HG02885 (cell line): Measurements from ENCODE around the gene ORM1.
"Not testable (repeated sequence)": the region's sequence is repeated elsewhere in the genome, so short reads cannot be mapped to it uniquely, and the experiment has no call there.

ENCODE experiments used
- ATAC-seq: cut with Tn5 transposase; IDR thresholded peaks from one replicate; pipeline ENCODE4 v1.9.1; 2021; ENCODE audit warnings: mild to moderate bottlenecking; ENCODE audit not compliant: unreplicated experiment, poor library complexity

Gene ORM1

DNA sequence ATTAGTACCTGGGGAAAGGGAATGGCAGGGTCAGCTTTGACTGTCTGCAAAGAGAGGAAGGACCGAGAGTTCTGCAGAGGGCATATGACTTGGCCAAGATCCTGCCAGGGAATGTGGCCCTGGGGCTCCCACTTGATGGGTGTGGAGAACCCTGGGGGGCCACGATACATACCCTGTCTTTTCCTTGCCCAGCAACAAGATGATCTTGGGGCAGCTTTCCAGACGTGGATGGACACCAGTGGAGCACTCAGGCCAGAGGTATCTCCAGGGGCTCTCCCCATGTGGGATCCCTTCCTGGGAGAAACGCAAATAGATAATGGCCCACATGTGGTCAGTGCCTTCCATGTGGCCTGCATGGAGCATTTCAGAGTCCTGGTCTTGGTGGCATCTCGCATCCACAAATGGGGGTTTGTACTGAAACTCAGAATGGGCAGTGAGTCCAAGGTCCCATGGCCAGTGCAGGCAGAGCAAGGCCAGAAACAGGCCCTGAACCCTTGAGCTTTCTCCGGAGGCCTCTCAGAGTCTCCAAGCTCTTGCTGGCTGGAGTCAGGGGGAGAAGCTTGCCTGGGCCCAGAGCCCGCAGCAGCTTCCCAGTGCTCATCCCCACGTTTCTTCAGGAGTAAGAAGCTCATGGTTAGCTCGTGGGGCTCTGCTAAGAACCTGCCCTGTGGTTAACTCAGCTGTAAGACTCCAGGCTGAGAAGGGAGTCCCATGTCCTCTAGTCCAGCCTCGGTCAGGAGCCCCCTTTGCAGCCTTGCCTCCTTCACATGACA is 18.3 kb upstream of the ORM1 start:
- ATAC-seq = no peak

- no peak for ATAC-seq
Observed at GRCh38 chr9:114307899-114308267, 15.0 kb upstream of the ORM1 start.

DNA sequence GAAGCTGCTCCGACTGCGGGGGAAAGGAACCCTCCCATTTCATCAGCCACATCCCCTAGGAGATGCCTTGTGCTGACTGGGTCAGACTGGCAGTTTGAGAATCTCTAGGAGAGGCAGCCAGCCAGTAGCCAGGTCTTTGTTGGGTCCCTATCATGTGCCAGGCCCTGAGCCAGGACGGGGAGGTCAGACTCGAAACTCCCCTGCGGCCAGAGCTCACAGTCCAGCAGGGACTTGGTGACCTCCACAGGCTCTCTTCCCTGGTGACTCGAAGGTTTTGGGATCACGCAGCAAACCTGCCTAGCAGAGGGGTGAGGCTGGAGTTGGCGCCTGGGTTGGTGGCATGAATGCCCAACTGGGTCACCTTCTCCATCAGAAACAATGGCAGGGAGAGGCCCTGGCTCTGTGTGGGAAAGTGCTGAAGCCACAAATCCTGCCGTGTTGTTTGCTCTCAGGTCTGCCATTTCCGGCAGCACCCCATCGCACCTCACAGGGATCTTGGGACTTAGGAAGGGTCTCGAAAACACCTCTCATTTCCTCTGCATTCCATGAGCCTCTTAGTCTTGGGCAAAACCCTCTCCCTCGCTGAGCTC is 14.4 kb upstream of the ORM1 start:
- no peak for ATAC-seq

DNA sequence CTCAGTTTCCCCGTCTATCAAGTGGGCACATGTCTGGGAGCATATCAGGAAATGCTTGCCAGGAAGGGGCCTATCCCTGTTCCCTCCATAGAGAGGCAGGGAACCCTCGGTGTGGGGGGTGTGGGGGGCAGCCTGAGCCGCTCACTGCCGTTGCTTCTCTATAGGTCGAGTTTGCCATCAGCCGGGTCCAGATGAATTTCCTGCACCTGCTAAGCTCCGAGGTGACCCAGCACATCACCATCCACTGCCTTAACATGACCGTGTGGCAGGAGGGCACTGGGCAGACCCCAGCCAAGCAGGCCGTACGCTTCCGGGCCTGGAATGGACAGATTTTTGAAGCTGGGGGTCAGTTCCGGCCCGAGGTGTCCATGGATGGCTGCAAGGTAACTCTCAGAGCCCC is 13.8 kb upstream of the ORM1 start:
- ATAC-seq = no peak

DNA sequence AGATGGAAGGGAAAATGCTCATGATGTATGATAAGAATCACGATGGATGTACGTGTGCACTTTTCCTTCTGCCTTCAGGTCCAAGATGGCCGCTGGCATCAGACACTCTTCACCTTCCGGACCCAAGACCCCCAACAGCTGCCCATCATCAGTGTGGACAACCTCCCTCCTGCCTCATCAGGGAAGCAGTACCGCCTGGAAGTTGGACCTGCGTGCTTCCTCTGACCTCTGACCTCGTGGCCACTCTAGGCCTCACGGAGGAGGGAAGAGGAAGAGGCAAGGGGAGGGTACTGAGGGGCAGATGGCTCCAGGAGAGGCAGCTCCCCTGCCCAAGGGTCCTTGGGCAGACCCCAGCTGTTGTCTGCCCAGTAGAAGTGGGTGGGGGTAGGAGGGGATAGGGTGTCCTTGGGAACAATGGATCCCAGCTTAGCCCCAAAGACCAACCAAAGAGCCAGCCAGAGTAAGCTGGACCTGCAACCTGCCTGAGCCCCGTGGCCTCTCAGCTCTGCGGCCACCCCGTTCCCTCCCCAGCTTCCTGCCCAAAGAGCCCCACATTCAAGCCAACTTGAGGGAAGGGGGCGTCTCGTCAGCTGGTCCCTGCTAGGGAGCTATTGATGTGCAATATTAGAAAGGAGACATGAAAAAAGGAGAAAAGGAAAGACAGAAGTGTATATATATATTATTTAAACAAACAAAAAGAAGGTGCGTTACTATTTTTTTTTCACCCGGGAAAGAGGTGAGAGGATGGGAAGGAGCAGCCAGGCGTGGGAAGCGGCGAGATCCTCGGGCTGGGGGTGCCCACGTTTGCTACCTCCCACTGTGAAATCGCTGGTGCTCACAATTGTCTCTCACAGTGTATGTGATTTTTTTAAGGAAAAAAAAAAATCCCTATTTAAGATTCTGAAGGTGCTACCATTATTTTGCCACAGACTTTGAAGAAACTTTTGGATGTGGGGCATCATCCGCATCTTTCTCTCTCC is 12.1 kb upstream of the ORM1 start:
- no peak for ATAC-seq

DNA sequence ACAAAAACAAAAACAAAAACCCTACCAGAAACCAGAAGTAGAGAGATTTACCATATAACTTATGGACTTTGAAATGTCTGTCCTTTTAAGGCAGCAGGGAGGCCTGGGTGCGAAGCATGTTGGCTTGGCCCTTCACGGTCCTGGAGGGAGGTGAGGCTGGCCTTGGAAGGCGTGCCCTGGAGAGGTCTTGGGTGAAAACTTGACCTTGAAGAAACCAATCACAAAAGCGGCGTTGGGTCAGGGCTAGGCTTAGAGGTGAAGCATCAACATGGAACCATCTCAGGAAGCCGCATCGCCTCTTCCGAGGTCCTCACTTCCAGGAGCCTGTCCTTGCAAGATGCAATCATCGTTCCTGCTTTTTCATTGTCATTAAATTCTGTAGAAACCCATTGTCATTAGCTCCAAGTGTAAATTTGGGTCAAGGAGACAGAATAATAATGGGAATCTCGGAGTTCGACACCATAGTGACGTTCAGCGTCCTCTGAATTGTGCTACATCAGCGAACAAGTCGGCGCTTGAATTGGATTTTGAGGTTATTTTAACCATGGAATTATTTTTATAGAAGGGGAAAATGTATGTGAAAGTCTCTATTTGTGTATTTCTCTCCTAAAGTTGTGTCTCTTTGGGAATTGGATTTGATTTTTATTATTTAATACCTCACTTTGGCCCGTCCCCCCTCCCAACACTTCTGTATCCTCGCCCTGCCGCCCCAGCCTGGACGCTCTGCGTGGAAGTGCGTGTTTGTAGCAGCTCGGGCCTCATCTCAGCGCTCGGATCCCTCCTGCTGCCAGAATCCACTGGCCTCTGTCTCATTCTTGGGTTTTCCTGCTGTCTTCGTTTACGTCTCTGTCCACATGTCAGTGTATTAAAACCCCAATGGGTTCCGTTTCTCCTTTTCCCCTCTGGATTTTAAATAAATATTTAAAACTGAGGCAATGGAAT is 11.1 kb upstream of the ORM1 start:
- ATAC-seq = no peak

GRCh38 chr9:114312513-114312875 is 10.4 kb upstream of the ORM1 start:
- no peak for ATAC-seq

GRCh38 chr9:114313186-114313585 is 9.7 kb upstream of the ORM1 start:
- ATAC-seq = no peak

- ATAC-seq = no peak
Observed at GRCh38 chr9:114314256-114314867, 8.5 kb upstream of the ORM1 start.

- ATAC-seq = no peak
Observed at GRCh38 chr9:114314881-114315722, 7.8 kb upstream of the ORM1 start.

- ATAC-seq = no peak
Observed at GRCh38 chr9:114315723-114316363, 7.1 kb upstream of the ORM1 start.

- ATAC-seq = no peak
Observed at GRCh38 chr9:114316605-114317230, 6.2 kb upstream of the ORM1 start.

DNA sequence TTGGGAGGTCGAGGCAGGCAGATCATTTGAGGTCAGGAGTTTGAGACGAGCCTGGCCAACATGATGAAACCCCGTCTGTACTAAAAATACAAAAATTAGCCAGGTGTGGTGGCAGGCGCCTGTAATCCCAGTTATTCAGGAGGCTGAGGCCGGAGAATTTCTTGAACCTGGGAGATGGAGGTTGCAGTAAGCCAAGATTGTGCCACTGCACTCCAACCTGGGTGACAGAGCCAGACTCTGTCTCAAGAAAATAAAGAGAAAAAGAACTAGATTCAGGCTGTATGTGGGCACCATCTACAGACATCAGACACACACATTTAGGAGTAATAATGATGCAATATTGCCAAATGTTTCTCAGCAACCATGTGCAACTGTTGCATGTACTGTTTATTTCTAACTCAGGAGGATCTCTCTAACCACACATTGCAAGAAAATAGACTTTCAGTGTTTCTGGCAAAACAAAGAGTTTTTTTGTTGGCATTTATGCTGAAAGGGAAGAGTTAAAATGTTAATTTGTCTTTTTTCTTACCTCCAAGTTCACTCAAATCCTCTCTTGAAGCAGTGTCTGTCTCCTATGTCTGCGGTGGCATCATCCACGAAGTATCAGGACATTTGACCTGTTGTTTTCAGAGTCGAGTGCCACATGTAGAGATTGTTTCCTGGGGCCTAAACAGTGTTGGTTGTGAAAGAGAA is 5.1 kb upstream of the ORM1 start:
- ATAC-seq = no peak

DNA sequence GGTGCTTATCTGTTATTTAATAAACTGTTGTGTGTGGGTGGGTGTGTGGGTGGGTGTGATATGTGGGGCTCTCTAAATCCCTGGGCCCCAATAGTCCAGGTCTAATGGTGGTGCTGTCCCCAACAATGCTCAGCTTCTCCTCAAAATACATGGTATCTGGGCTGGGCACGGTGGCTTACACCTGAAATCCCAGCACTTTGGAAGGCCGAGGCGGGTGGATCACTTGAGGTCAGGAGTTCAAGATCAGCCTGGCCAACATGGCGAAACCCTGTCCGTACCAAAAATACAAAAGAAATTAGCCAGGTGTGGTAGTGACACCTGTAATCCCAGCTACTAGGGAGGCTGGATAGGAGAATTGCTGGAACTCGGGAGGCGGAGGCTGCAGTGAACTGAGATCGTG is 4.5 kb upstream of the ORM1 start:
- no peak for ATAC-seq

DNA sequence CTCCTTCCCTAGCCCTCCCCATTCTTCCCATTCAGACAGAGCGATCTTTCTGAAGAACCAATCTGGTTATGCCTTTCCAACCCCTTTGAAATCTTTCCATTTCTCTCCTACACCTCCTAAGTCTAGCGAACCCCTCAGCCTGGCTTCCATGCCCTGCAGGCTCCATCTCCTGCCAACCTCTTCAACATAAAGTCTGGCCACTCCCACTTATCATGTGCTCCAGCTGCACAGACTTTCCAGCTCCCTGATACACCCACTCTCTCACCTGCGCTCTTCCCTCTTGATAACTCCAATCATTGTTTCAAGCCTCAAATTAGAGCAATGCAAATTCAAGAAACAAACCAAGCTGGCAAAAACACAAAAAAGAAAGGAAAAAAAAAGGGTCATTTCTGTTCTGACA is 3.8 kb upstream of the ORM1 start:
- no peak for ATAC-seq

DNA sequence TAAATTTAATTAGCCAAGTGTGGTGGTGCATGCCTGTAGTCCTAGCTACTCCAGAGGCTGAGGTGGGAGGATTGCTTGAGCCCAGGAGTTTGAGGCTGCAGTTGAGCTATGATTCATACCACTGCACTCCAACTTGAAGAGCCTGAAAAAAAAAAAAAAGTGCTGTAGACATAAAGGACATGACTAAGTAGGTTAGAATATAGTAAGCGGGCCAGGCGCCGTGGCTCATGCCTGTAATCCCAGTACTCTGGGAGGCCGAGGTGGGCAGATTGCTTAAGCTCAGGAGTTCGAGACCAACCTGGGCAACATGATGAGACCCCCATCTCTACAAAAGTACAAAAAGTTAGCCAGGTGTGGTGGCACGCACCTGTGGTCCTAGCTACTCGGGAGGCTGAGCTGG is 2.2 kb upstream of the ORM1 start:
- ATAC-seq = not testable (repeated sequence)

DNA sequence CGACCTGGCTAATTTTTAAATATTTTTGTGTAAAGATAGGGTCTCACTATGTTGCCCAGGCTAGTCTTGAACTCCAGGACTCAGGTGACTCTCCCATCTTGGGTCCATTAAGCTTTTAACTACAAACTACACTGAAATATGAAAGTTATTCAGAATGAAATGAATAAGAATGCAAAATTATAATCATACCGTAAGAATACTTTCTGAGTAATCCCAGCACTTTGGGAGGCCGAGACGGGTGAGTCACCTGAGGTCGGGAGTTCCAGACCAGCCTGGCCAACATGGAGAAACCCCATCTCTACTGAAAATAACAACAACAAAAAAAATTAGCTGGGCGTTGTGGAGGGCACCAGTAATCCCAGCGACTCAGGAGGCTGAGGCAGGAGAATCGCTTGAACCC is 1.1 kb upstream of the ORM1 start:
- ATAC-seq = no peak
